CD14-positive monocyte (primary cell): ENCODE data around the gene BFSP2. TPM values are rescaled to one million over a fixed set of nuclear protein-coding genes. Genes with fewer than 3 reads are reported as not detected.

Experiments
- DNase-seq, 3 donors: peaks; one replicate each; pipeline ENCODE4 v3.0.0-alpha.2; 2011 to 2022
- H2AFZ ChIP-seq: 2 replicates; pipeline ENCODE4 v1.6.0; 2012; ENCODE audit warnings: mild to moderate bottlenecking, low read depth, low read length, inconsistent platforms; ENCODE audit not compliant: insufficient read depth, poor library complexity, severe bottlenecking
- H3K27ac ChIP-seq, 2 donors: 1 replicate in 1 of 2; 2 replicates in 1 of 2; pipeline ENCODE4 v1.5.1; 2012 to 2013; ENCODE audit warnings: low read length in 2 of 2, control low read depth in 1 of 2, inconsistent platforms in 1 of 2, low read depth in 1 of 2, mild to moderate bottlenecking in 1 of 2
- H3K27me3 ChIP-seq, 2 donors: one replicate each; pipeline versions ENCODE4 v1.6.0 to v1.6.1; 2011 to 2013; ENCODE audit warnings: low read length in 2 of 2; ENCODE audit not compliant: control insufficient read depth in 2 of 2, insufficient read depth in 2 of 2
- H3K36me3 ChIP-seq, 2 donors: replicated peaks in 1 of 2; 1 replicate in 1 of 2; 2 replicates in 1 of 2; pipeline versions ENCODE4 v1.5.1 to v1.6.1; 2012 to 2013; ENCODE audit warnings: low read length in 2 of 2, control low read depth in 1 of 2, inconsistent platforms in 1 of 2, mild to moderate bottlenecking in 1 of 2; ENCODE audit not compliant: insufficient read depth in 2 of 2, control insufficient read depth in 1 of 2
- H3K4me1 ChIP-seq, 2 donors: 1 replicate in 1 of 2; 2 replicates in 1 of 2; pipeline versions ENCODE4 v1.5.1 to v1.6.1; 2012 to 2013; ENCODE audit warnings: low read length in 2 of 2, control low read depth in 1 of 2, inconsistent platforms in 1 of 2, mild to moderate bottlenecking in 1 of 2, moderate library complexity in 1 of 2; ENCODE audit not compliant: insufficient read depth in 2 of 2, control insufficient read depth in 1 of 2
- H3K4me2 ChIP-seq: replicated peaks from 2 replicates; pipeline ENCODE3; 2012; ENCODE audit warnings: low read length, moderate library complexity, mild to moderate bottlenecking; ENCODE audit not compliant: poor library complexity, severe bottlenecking; ENCODE audit errors: extremely low read depth
- H3K4me3 ChIP-seq, 3 experiments: fragments of 200-600 bp in 1 of 3; sonication (generic) in 1 of 3; replicated peaks in 1 of 3; 1 replicate in 2 of 3; 2 replicates in 1 of 3; pipeline ENCODE4 v1.5.1; 2011 to 2013; ENCODE audit warnings: low read length in 3 of 3, mild to moderate bottlenecking in 3 of 3, control low read depth in 2 of 3, low read depth in 2 of 3, inconsistent platforms in 1 of 3, moderate library complexity in 1 of 3
- H3K79me2 ChIP-seq: 2 replicates; pipeline ENCODE4 v1.6.0; 2012; ENCODE audit warnings: mild to moderate bottlenecking, control low read depth, inconsistent platforms, low read length, moderate library complexity; ENCODE audit not compliant: insufficient read depth
- H3K9ac ChIP-seq: 2 replicates; pipeline ENCODE4 v1.6.0; 2017; ENCODE audit warnings: low read length, mild to moderate bottlenecking; ENCODE audit not compliant: insufficient read depth, poor library complexity, severe bottlenecking
- H3K9me3 ChIP-seq, 2 donors: replicated peaks in 1 of 2; 1 replicate in 1 of 2; 2 replicates in 1 of 2; pipeline versions ENCODE4 v1.5.1 to v1.6.1; 2012 to 2013; ENCODE audit warnings: low read length in 2 of 2, control low read depth in 1 of 2; ENCODE audit not compliant: control insufficient read depth in 1 of 2, insufficient read depth in 1 of 2
- H4K20me1 ChIP-seq: 2 replicates; pipeline ENCODE4 v1.6.0; 2012; ENCODE audit warnings: mild to moderate bottlenecking, low read length, control low read depth, moderate library complexity; ENCODE audit not compliant: insufficient read depth
- H3K27ac Mint-ChIP-seq, 7 donors: one replicate each; pipeline ENCODE4 v1.8.0; 2020; ENCODE audit warnings: mild to moderate bottlenecking in 7 of 7, mixed read lengths in 7 of 7, moderate library complexity in 6 of 7, inconsistent platforms in 2 of 7
- H3K27me3 Mint-ChIP-seq, 3 donors: one replicate each; pipeline ENCODE4 v1.8.0; 2021 to 2022; ENCODE audit warnings: low read depth in 3 of 3, mild to moderate bottlenecking in 3 of 3, mixed read lengths in 3 of 3, moderate library complexity in 3 of 3, inconsistent platforms in 1 of 3
- H3K36me3 Mint-ChIP-seq, 2 donors: one replicate each; pipeline ENCODE4 v1.8.0; 2020; ENCODE audit warnings: mixed read lengths in 2 of 2, inconsistent platforms in 1 of 2, mild to moderate bottlenecking in 1 of 2
- H3K4me1 Mint-ChIP-seq: one replicate; pipeline ENCODE4 v1.8.0; 2020; ENCODE audit warnings: mild to moderate bottlenecking, mixed read lengths
- H3K4me3 Mint-ChIP-seq, 2 donors: one replicate each; pipeline ENCODE4 v1.8.0; 2020; ENCODE audit warnings: mild to moderate bottlenecking in 2 of 2, mixed read lengths in 2 of 2, moderate library complexity in 1 of 2
- H3K9me3 Mint-ChIP-seq, 7 donors: one replicate each; pipeline ENCODE4 v1.8.0; 2020 to 2022; ENCODE audit warnings: mixed read lengths in 7 of 7, mild to moderate bottlenecking in 6 of 7, moderate library complexity in 6 of 7, inconsistent platforms in 2 of 7
- CTCF ChIP-seq: fragments of 200-600 bp; IDR thresholded peaks from one replicate; pipeline ENCODE4 v1.8.0; 2022; ENCODE audit warnings: antibody characterized with exemption, mild to moderate bottlenecking
- WGBS: methylation state at CpG from one replicate; pipeline ENCODE4 v1.1.5; 2013; ENCODE audit warnings: missing lambda C conversion rate; ENCODE audit not compliant: insufficient coverage; 5-methylcytosine and 5-hydroxymethylcytosine counted together
- intact Hi-C, 2 donors: fragments of 100-400 bp; cut with micrococcal nuclease; formaldehyde crosslinking; loops; one replicate each; pipeline versions ENCODE4 v1.15.0 to v1.15.1; 2023
- polyA plus RNA-seq, 3 donors: library from polyadenylated mRNA; depleted of rRNA in 1 of 3; unstranded in 2 of 3; stranded (reverse) in 1 of 3; fragments of 300-500 nt in 2 of 3; fragments of >200 nt in 1 of 3; fragmentation: Illumina TruSeq in 2 of 3; gene quantifications; 1 replicate in 2 of 3; 2 replicates in 1 of 3; pipeline ENCODE4 v1.2.3, GENCODE V29; 2012 to 2021

The BFSP2 gene
- polyA plus RNA-seq, 3 donors, result not detected

GRCh38 chr3:133361435-133361834, 38.4 kb upstream of the BFSP2 start:
- Histone ChIP-seq H3K79me2 (no peaks in the 10 kb centered on the region), H3K4me3 (no peak overlapping the region), H4K20me1 (no peaks in the 10 kb centered on the region), H3K36me3 (no peaks in the 10 kb centered on the region), H2AFZ (no peak overlapping the region), H3K9me3 (no peaks in the 10 kb centered on the region), H3K4me2 (no peak overlapping the region), H3K27me3 (no peaks in the 10 kb centered on the region), H3K4me1 (no peaks in the 10 kb centered on the region), H3K27ac (no peak overlapping the region), H3K9ac (no peak overlapping the region)
- Mint-ChIP-seq H3K27me3 (no peaks in the 10 kb centered on the region), H3K27ac (no peak overlapping the region), H3K9me3 (peaks cover 0 to 8% (median 1%) of the 10 kb centered on the region in 7 donors), H3K4me3 (no peak overlapping the region), H3K4me1 (no peaks in the 10 kb centered on the region), H3K36me3 (no peaks in the 10 kb centered on the region)
- intact Hi-C loops, result no loop called here
- no peak for DNase-seq
- TF ChIP-seq CTCF, result no peak
- 100% methylated on average over 2 of the region's 4 CpGs for WGBS

- H3K27ac Mint-ChIP-seq, result no peak overlapping the region
- TF ChIP-seq CTCF, result no peak
- peaks cover 0 to 2% (median 0%) of the 10 kb centered on the region in 7 donors for H3K9me3 Mint-ChIP-seq
- Histone ChIP-seq H3K4me1 (no peaks in the 10 kb centered on the region), H3K36me3 (no peaks in the 10 kb centered on the region), H3K4me3 (no peak overlapping the region), H3K27ac (no peak overlapping the region), H4K20me1 (no peaks in the 10 kb centered on the region), H3K9ac (no peak overlapping the region), H3K9me3 (no peaks in the 10 kb centered on the region), H3K4me2 (no peak overlapping the region), H3K27me3 (no peaks in the 10 kb centered on the region), H2AFZ (no peak overlapping the region), H3K79me2 (no peaks in the 10 kb centered on the region)
- no peaks in the 10 kb centered on the region for H3K36me3 Mint-ChIP-seq
- no peak for DNase-seq
- intact Hi-C loops, result no loop called here
- peaks cover 0 to 2% (median 0%) of the 10 kb centered on the region in 3 donors for H3K27me3 Mint-ChIP-seq
- H3K4me1 Mint-ChIP-seq, result no peaks in the 10 kb centered on the region
- WGBS, result 88% methylated on average over 2 of the region's 4 CpGs
- H3K4me3 Mint-ChIP-seq, result no peak overlapping the region
Observed at GRCh38 chr3:133362539-133362938, 37.3 kb upstream of the BFSP2 start.
